Stimulated activated CD4-positive, alpha-beta T cell treated with anti-CD3 and anti-CD28 coated beads, Interleukin-15, amount 100 ng/mL, for 48 hours (primary cell): ENCODE data around the gene ULK4.
A peak's percentile ranks its signal among the peaks of the same experiment; 100 is the strongest.

Experiments
- DNase-seq, 2 donors: peaks; one replicate each; pipeline ENCODE4 v3.0.0-alpha.2; 2020; ENCODE audit warnings: low read depth in 2 of 2

The ULK4 gene

GRCh38 chr3:41222501-41222900 lies 739.4 kb downstream of the ULK4 start:
- no peak for DNase-seq

- no peak for DNase-seq
Measured at GRCh38 chr3:41222012-41222411, 739.9 kb downstream of the ULK4 start.

- DNase-seq: no peak
Measured at GRCh38 chr3:41220906-41221677, 740.8 kb downstream of the ULK4 start.

- DNase-seq: no peak
Measured at GRCh38 chr3:41219424-41219823, 742.5 kb downstream of the ULK4 start.

GRCh38 chr3:41216993-41217392 lies 744.9 kb downstream of the ULK4 start:
- DNase-seq: no peak

- DNase-seq: no peak
Measured at GRCh38 chr3:41216422-41216821, 745.5 kb downstream of the ULK4 start.

GRCh38 chr3:41213588-41213987 lies 748.3 kb downstream of the ULK4 start:
- no peak for DNase-seq

GRCh38 chr3:41212088-41212487 lies 749.8 kb downstream of the ULK4 start:
- no peak for DNase-seq

- DNase-seq: no peak
Measured at GRCh38 chr3:41210966-41211365, 750.9 kb downstream of the ULK4 start.

- DNase-seq: no peak
Measured at GRCh38 chr3:41209646-41210045, 752.3 kb downstream of the ULK4 start.

GRCh38 chr3:41208507-41209220 lies 753.2 kb downstream of the ULK4 start:
- no peak for DNase-seq

- no peak for DNase-seq
Measured at GRCh38 chr3:41207355-41207754, 754.5 kb downstream of the ULK4 start.

- no peak for DNase-seq
Measured at GRCh38 chr3:41205591-41205990, 756.3 kb downstream of the ULK4 start.

GRCh38 chr3:41204369-41204768 lies 757.5 kb downstream of the ULK4 start:
- no peak for DNase-seq

- no peak for DNase-seq
Measured at GRCh38 chr3:41202834-41203345, 759.0 kb downstream of the ULK4 start.

- DNase-seq: no peak
Measured at GRCh38 chr3:41202075-41202833, 759.6 kb downstream of the ULK4 start.

- DNase-seq: no peak
Measured at GRCh38 chr3:41200669-41201021, 761.3 kb downstream of the ULK4 start.

GRCh38 chr3:41199866-41200668 lies 761.8 kb downstream of the ULK4 start:
- DNase-seq: no peak

- peak; percentile 84 to 85 for DNase-seq
Measured at GRCh38 chr3:41198950-41199865, 762.7 kb downstream of the ULK4 start, which contains the start of gene CTNNB1. CTNNB1 (plus strand) TSS chr3:41199505; CDS start chr3:41224069, 24,564 bp downstream.

GRCh38 chr3:41198526-41198925 lies 763.4 kb downstream of the ULK4 start:
- no peak for DNase-seq
